SK-N-SH (cell line): ENCODE results near the gene DUSP5. TPM values are rescaled to one million over a fixed set of nuclear protein-coding genes. Genes with fewer than 3 reads are reported as not detected.

Experiments
- CTCF ChIA-PET: fragments of 300-600, 350-600 bp; formaldehyde crosslinking; extraction: SDS; loops from one replicate; lab custom pipeline; 2021; lab: Yijun Ruan, JAX
- POLR2A ChIA-PET: fragments of 350-600 bp; sonication (Branson Sonifier 250); formaldehyde crosslinking; extraction: SDS; loops from one replicate; lab custom pipeline; 2020; ENCODE audit warnings: antibody characterized with exemption, inconsistent platforms; lab: Yijun Ruan, JAX
- DNase-seq: peaks from one replicate; pipeline ENCODE4 v3.0.0; 2012
- H2AFZ ChIP-seq: fragments of 200-600 bp; sonication (generic); 2 replicates; pipeline ENCODE4 v1.8.1; 2016; ENCODE audit warnings: antibody characterized with exemption, mild to moderate bottlenecking, low read depth
- H3F3A ChIP-seq: fragments of 200-600 bp; sonication (generic); replicated peaks from 2 replicates; pipeline ENCODE3; 2016; ENCODE audit warnings: antibody characterized with exemption, mild to moderate bottlenecking; ENCODE audit not compliant: insufficient read depth
- H3K27ac ChIP-seq, 2 experiments: fragments of 200-500 bp in 1 of 2; fragments of 200-600 bp in 1 of 2; sonication (Bioruptor generic) in 1 of 2; sonication (generic), shearing (Covaris generic) in 1 of 2; 2 replicates each; pipeline versions ENCODE4 v1.5.1 to v1.6.1; 2014 to 2016; ENCODE audit warnings: low read depth in 2 of 2, inconsistent platforms in 1 of 2, low read length in 1 of 2, mild to moderate bottlenecking in 1 of 2, mixed read lengths in 1 of 2
- H3K27me3 ChIP-seq: fragments of 200-600 bp; sonication (generic), shearing (Covaris generic); 2 replicates; pipeline ENCODE4 v1.6.1; 2016; ENCODE audit warnings: mixed run types; ENCODE audit not compliant: insufficient read depth
- H3K36me3 ChIP-seq, 2 experiments: fragments of 200-500 bp in 1 of 2; fragments of 200-600 bp in 1 of 2; sonication (Bioruptor generic) in 1 of 2; sonication (generic) in 1 of 2; replicated peaks in 1 of 2; 2 replicates each; pipeline versions ENCODE3 to v1.5.1; 2014 to 2016; ENCODE audit warnings: low read length in 1 of 2, mild to moderate bottlenecking in 1 of 2; ENCODE audit not compliant: insufficient read depth in 2 of 2, control insufficient read depth in 1 of 2
- H3K4me1 ChIP-seq, 2 experiments: fragments of 200-500 bp in 1 of 2; fragments of 200-600 bp in 1 of 2; sonication (Bioruptor generic) in 1 of 2; sonication (generic), shearing (Covaris generic) in 1 of 2; 2 replicates each; pipeline versions ENCODE4 v1.5.1 to v1.6.1; 2014 to 2016; ENCODE audit warnings: low read depth in 1 of 2, low read length in 1 of 2, mixed run types in 1 of 2; ENCODE audit not compliant: insufficient read depth in 2 of 2, control insufficient read depth in 1 of 2
- H3K4me2 ChIP-seq: fragments of 200-600 bp; sonication (generic), shearing (Covaris generic); 2 replicates; pipeline ENCODE4 v1.6.1; 2017; ENCODE audit warnings: mixed run types
- H3K4me3 ChIP-seq, 2 experiments: fragments of 200-500 bp in 1 of 2; fragments of 200-600 bp in 1 of 2; sonication (Bioruptor generic) in 1 of 2; sonication (generic), shearing (Covaris generic) in 1 of 2; 2 replicates each; pipeline versions ENCODE4 v1.5.1 to v1.8.1; 2014 to 2016; ENCODE audit warnings: low read depth in 2 of 2, inconsistent platforms in 1 of 2, low read length in 1 of 2, mild to moderate bottlenecking in 1 of 2, mixed read lengths in 1 of 2, moderate library complexity in 1 of 2
- H3K79me2 ChIP-seq: fragments of 200-600 bp; sonication (generic); 2 replicates; pipeline ENCODE4 v1.8.1; 2017; ENCODE audit warnings: mild to moderate bottlenecking; ENCODE audit not compliant: insufficient read depth
- H3K9ac ChIP-seq: fragments of 200-600 bp; sonication (generic); 2 replicates; pipeline ENCODE4 v1.6.1; 2017; ENCODE audit warnings: mixed run types
- H3K9me2 ChIP-seq: fragments of 200-600 bp; sonication (generic); 2 replicates; pipeline ENCODE4 v1.6.1; 2017; ENCODE audit warnings: mixed run types
- H3K9me3 ChIP-seq: fragments of 200-600 bp; sonication (generic); 2 replicates; pipeline ENCODE4 v1.6.1; 2017; ENCODE audit warnings: mixed run types, mild to moderate bottlenecking, moderate library complexity
- H4K20me1 ChIP-seq: fragments of 200-600 bp; sonication (generic); 2 replicates; pipeline ENCODE4 v1.6.1; 2017; ENCODE audit warnings: mild to moderate bottlenecking, mixed run types; ENCODE audit not compliant: insufficient read depth
- EP300 ChIP-seq, 2 experiments: IDR thresholded peaks; 2 replicates each; pipeline versions ENCODE4 v1.4.0 to v1.6.1; 2012; ENCODE audit warnings: borderline replicate concordance in 1 of 2, low read depth in 1 of 2, low read length in 1 of 2
- GATA2 ChIP-seq: sonication (generic); formaldehyde crosslinking; IDR thresholded peaks from 2 replicates; pipeline ENCODE4 v1.5.0; 2020; ENCODE audit warnings: mild to moderate bottlenecking, missing genetic modification reagents
- IRF3 ChIP-seq: fragments of 150-350 bp; IDR thresholded peaks from 2 replicates; pipeline ENCODE4 v1.6.1; 2016; ENCODE audit warnings: mild to moderate bottlenecking, low read depth, low read length
- MAX ChIP-seq: IDR thresholded peaks from 2 replicates; pipeline ENCODE4 v1.4.0; 2012; ENCODE audit warnings: low read depth
- RCOR1 ChIP-seq: fragments of 150-350 bp; IDR thresholded peaks from 2 replicates; pipeline ENCODE4 v1.6.1; 2017; ENCODE audit warnings: antibody characterized with exemption, low read length
- RFX5 ChIP-seq: IDR thresholded peaks from 2 replicates; pipeline ENCODE4 v1.6.1; 2012; ENCODE audit warnings: mild to moderate bottlenecking, improper control_type of control experiment, low read length
- SMC3 ChIP-seq: IDR thresholded peaks from 2 replicates; pipeline ENCODE4 v1.6.1; 2012; ENCODE audit warnings: low read depth, low read length, improper control_type of control experiment
- TAF1 ChIP-seq: IDR thresholded peaks from 2 replicates; pipeline ENCODE4 v1.6.1; 2012; ENCODE audit warnings: low read depth, mild to moderate bottlenecking, low read length, moderate library complexity, borderline replicate concordance
- TEAD4 ChIP-seq: IDR thresholded peaks from 2 replicates; pipeline ENCODE4 v1.4.0; 2012; ENCODE audit warnings: mild to moderate bottlenecking, borderline replicate concordance; ENCODE audit not compliant: insufficient read depth
- WGBS: methylation state at CpG from one replicate; pipeline ENCODE4 v1.1.6; 2017; ENCODE audit warnings: low lambda C conversion rate; 5-methylcytosine and 5-hydroxymethylcytosine counted together
- polyA plus RNA-seq, 3 experiments: library from polyadenylated mRNA; depleted of rRNA; stranded (reverse); fragments of >200 nt; gene quantifications; 2 replicates each; pipeline ENCODE4 v1.2.3, GENCODE V29; 2012
- TF ChIP-seq, protein P1 (sequence below): IDR thresholded peaks from 2 replicates; pipeline ENCODE4 v1.4.0; 2012; ENCODE audit warnings: low read depth, borderline replicate concordance
- TF ChIP-seq, protein P2 (sequence below): fragments of 200-600 bp; sonication (generic); IDR thresholded peaks from 2 replicates; pipeline ENCODE4 v1.6.1; 2017; ENCODE audit warnings: antibody characterized with exemption, mild to moderate bottlenecking, moderate library complexity

DUSP5 gene
- polyA plus RNA-seq, 1 of the 3 experiments (the other 2 are of a cell fraction) = 52.0 TPM

DNA sequence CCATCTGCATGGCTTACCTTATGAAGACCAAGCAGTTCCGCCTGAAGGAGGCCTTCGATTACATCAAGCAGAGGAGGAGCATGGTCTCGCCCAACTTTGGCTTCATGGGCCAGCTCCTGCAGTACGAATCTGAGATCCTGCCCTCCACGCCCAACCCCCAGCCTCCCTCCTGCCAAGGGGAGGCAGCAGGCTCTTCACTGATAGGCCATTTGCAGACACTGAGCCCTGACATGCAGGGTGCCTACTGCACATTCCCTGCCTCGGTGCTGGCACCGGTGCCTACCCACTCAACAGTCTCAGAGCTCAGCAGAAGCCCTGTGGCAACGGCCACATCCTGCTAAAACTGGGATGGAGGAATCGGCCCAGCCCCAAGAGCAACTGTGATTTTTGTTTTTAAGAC is 12.4 kb downstream of the DUSP5 start (continued):
- TF ChIP-seq, protein P1, sequence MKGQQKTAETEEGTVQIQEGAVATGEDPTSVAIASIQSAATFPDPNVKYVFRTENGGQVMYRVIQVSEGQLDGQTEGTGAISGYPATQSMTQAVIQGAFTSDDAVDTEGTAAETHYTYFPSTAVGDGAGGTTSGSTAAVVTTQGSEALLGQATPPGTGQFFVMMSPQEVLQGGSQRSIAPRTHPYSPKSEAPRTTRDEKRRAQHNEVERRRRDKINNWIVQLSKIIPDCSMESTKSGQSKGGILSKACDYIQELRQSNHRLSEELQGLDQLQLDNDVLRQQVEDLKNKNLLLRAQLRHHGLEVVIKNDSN = no peak
- TF ChIP-seq, all 33 proteins: peak for 0

DNA sequence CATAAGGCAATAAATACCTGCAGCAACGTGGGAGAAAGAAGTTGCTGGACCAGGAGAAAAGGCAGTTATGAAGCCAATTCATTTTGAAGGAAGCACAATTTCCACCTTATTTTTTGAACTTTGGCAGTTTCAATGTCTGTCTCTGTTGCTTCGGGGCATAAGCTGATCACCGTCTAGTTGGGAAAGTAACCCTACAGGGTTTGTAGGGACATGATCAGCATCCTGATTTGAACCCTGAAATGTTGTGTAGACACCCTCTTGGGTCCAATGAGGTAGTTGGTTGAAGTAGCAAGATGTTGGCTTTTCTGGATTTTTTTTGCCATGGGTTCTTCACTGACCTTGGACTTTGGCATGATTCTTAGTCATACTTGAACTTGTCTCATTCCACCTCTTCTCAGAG is 13.0 kb downstream of the DUSP5 start:
- TF ChIP-seq GATA2 (CRISPR knock-in tag) = no peak
- no peak for TF ChIP-seq RCOR1
- no peak for TF ChIP-seq EP300 (IDR thresholded peaks at IDR 0.05; ENCODE audit: borderline replicate concordance in 1 of 2, low read depth in 1 of 2, low read length in 1 of 2)
- no peak for TF ChIP-seq IRF3
- no peak for TF ChIP-seq MAX
- no peak for TF ChIP-seq TAF1
- no peak for TF ChIP-seq TEAD4
- TF ChIP-seq, protein P2, sequence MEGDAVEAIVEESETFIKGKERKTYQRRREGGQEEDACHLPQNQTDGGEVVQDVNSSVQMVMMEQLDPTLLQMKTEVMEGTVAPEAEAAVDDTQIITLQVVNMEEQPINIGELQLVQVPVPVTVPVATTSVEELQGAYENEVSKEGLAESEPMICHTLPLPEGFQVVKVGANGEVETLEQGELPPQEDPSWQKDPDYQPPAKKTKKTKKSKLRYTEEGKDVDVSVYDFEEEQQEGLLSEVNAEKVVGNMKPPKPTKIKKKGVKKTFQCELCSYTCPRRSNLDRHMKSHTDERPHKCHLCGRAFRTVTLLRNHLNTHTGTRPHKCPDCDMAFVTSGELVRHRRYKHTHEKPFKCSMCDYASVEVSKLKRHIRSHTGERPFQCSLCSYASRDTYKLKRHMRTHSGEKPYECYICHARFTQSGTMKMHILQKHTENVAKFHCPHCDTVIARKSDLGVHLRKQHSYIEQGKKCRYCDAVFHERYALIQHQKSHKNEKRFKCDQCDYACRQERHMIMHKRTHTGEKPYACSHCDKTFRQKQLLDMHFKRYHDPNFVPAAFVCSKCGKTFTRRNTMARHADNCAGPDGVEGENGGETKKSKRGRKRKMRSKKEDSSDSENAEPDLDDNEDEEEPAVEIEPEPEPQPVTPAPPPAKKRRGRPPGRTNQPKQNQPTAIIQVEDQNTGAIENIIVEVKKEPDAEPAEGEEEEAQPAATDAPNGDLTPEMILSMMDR = no peak
- TF ChIP-seq SMC3 = no peak
- TF ChIP-seq, protein P1 = no peak
- TF ChIP-seq RFX5 = no peak
- TF ChIP-seq, all 33 proteins: peak for 0
- Histone ChIP-seq H3F3A (peaks cover 15% of the 10 kb centered on the region), H3K4me1 (peaks cover 0 to 21% of the 10 kb centered on the region in 2 experiments; a peak in 3 of 4 replicates), H3K36me3 (peaks cover 32 to 38% of the 10 kb centered on the region in 2 experiments), H4K20me1 (no peaks in the 10 kb centered on the region), H3K4me2 (no peak overlapping the region), H3K4me3 (no peak overlapping the region), H3K9me2 (no peaks in the 10 kb centered on the region), H3K9ac (no peak overlapping the region), H2AFZ (no peak overlapping the region), H3K79me2 (peaks cover 53% of the 10 kb centered on the region), H3K27me3 (no peaks in the 10 kb centered on the region), H3K27ac (0 out of 4 replicates have a peak overlapping the region, but pooled peaks of 1 of the 2 experiments have one; percentile 76), H3K9me3 (no peaks in the 10 kb centered on the region)
- CTCF ChIA-PET = interaction anchor here (0.6 kb wide), 1 partner anchor 284 kb away, joined by 3 read pairs; no protein-coding TSS in a partner anchor
- 89% methylated on average over 3 of the region's 3 CpGs for WGBS
- no peak for DNase-seq
- POLR2A ChIA-PET = no interaction called here
